ENCODE data around the gene IGSF22. TPM values are rescaled to one million over a fixed set of nuclear protein-coding genes. Genes with fewer than 3 reads are reported as not detected.

Gene IGSF22
- not detected in 2 replicates for total RNA-seq (2016; rRNA removed; fragmentation: Illumina TruSeq; extraction: Trizol)
- total RNA-seq (2016; cell fraction: cytosol; rRNA removed; fragmentation: Illumina TruSeq; extraction: Trizol; ENCODE audit: low read depth), result not detected in 2 replicates
- not detected in 2 replicates for total RNA-seq (2016; cell fraction: insoluble cytoplasmic fraction; rRNA removed; fragmentation: Illumina TruSeq; extraction: Trizol)
- total RNA-seq (2016; cell fraction: membrane; rRNA removed; fragmentation: Illumina TruSeq; extraction: Trizol), result not detected in 2 replicates
- not detected in 2 replicates for total RNA-seq (2016; cell fraction: nucleus; rRNA removed; fragmentation: Illumina TruSeq; extraction: Trizol)
- polyA plus RNA-seq (2011; rRNA removed), result not detected in 2 replicates
- polyA plus RNA-seq (2011; cell fraction: cytosol; rRNA removed), result not detected in 2 replicates
- not detected in 2 replicates for polyA plus RNA-seq (2011; cell fraction: nucleus; rRNA removed)
- not detected in 2 replicates for polyA plus RNA-seq (2012)
- not detected in 2 replicates for polyA plus RNA-seq (2016; cell fraction: cytosol; fragmentation: Illumina TruSeq; extraction: Trizol; ENCODE audit: low read depth)
- not detected in 2 replicates for polyA plus RNA-seq (2016; cell fraction: insoluble cytoplasmic fraction; fragmentation: Illumina TruSeq; extraction: Trizol; ENCODE audit: low read depth)
- not detected in 2 replicates for polyA plus RNA-seq (2016; cell fraction: membrane; fragmentation: Illumina TruSeq; extraction: Trizol; ENCODE audit: low read depth)
- not detected in 2 replicates for polyA plus RNA-seq (2016; cell fraction: nucleus; fragmentation: Illumina TruSeq; extraction: Trizol; ENCODE audit: insufficient read depth, low read depth)
- not detected in 2 replicates for polyA minus RNA-seq (2011; rRNA and poly(A)+ RNA removed; ENCODE audit: low replicate concordance)
- polyA minus RNA-seq (2011; cell fraction: cytosol; rRNA and poly(A)+ RNA removed), result not detected in 2 replicates
- polyA minus RNA-seq (2011; cell fraction: nucleus; rRNA and poly(A)+ RNA removed), result not detected in 2 replicates
- Bru-seq, nascent RNA, result not detected
- not detected for BruChase-seq, experiment 1, labeled RNA remaining after a 6-hour chase
- BruChase-seq, experiment 2, labeled RNA remaining after a 2-hour chase, result not detected
- long read RNA-seq, experiment 1, result 0 reads
- long read RNA-seq, experiment 2, result 0 reads

- no peak within 1 kb of the TSS for H3K9ac ChIP-seq (ENCODE audit: insufficient read depth, low read depth, low read length)
- H3K27ac ChIP-seq (ENCODE audit: extremely low read length, insufficient read depth, low read length), result no peak within 1 kb of the TSS
- no peak within 1 kb of the TSS for H3K4me3 ChIP-seq (replicated peaks in 1 of 3; ENCODE audit: insufficient read depth in 1 of 3, low read depth in 2 of 3, low read length in 3 of 3)
- no peak for FAIRE-seq
- peaks cover 12% of the 10 kb centered on the region for H3K4me1 ChIP-seq (ENCODE audit: insufficient read depth, low read length)
- BruUV-seq (replicated peaks), result no TSS peak
- no peak within 1 kb of the TSS for H2AFZ ChIP-seq (ENCODE audit: low read length)
- intact Hi-C loops (cut with micrococcal nuclease; ENCODE audit: unreplicated experiment) (no loop called here), in situ Hi-C loops (cut with HindIII; ENCODE audit: extremely low pct_ligation_motif_present, low pct_unique_long_range_greater_than_20kb) (no loop called here)
- H3K27me3 ChIP-seq (ENCODE audit: control insufficient read depth in 1 of 2, insufficient read depth in 2 of 2, low read length in 2 of 2), result peaks cover 5 to 42% of the 10 kb centered on the region in 2 experiments; a peak in 3 of 5 replicates
- H3K36me3 ChIP-seq (replicated peaks in 1 of 2; ENCODE audit: control insufficient read depth in 1 of 2, insufficient read depth in 2 of 2, low read length in 2 of 2), result no peaks in the 10 kb centered on the region
- no peaks in the 10 kb centered on the region for H3K9me3 ChIP-seq (ENCODE audit: low read length)
- H3K4me2 ChIP-seq (ENCODE audit: low read depth, low read length), result no peak within 1 kb of the TSS
- no peak for ATAC-seq
- POLR2A ChIA-PET, result no interaction called here
- CTCF ChIA-PET (ENCODE audit: low intra/inter-chr PET ratio, low total read pairs), result no interaction called here
- no peak for DNase-seq (ENCODE audit: low spot score)
- 36% methylated on average over 7 of the region's 7 CpGs for WGBS (ENCODE audit: low lambda C conversion rate)
- H4K20me1 ChIP-seq (ENCODE audit: insufficient read depth, low read length), result no peaks in the 10 kb centered on the region
- no peaks in the 10 kb centered on the region for H3K79me2 ChIP-seq (ENCODE audit: insufficient read depth, low read length)
- TF ChIP-seq ZNF280D (CRISPR knock-in tag; IDR thresholded peaks at IDR 0.05) (no peak), ZNF577 (CRISPR knock-in tag; IDR thresholded peaks at IDR 0.05; ENCODE audit: borderline replicate concordance, low read depth) (no peak), DMTF1 (CRISPR knock-in tag; IDR thresholded peaks at IDR 0.05) (no peak), MXI1 (IDR thresholded peaks at IDR 0.05; ENCODE audit: borderline replicate concordance, low read depth, low read length) (no peak), ZNF790 (CRISPR knock-in tag; IDR thresholded peaks at IDR 0.05; ENCODE audit: borderline replicate concordance) (no peak), EHMT2 (IDR thresholded peaks at IDR 0.05; ENCODE audit: borderline replicate concordance, low read depth, low read length) (no peak), PLSCR1 (CRISPR knock-in tag; IDR thresholded peaks at IDR 0.05; ENCODE audit: borderline replicate concordance) (no peak), E2F2 (CRISPR knock-in tag; IDR thresholded peaks at IDR 0.05; ENCODE audit: borderline replicate concordance) (no peak), ZFAT (CRISPR knock-in tag; conservative IDR thresholded peaks at IDR 0.05) (no peak), CAMTA2 (CRISPR knock-in tag; IDR thresholded peaks at IDR 0.05; ENCODE audit: borderline replicate concordance) (no peak), BORCS8-MEF2B (CRISPR knock-in tag; IDR thresholded peaks at IDR 0.05) (no peak), TCF7L2 (IDR thresholded peaks at IDR 0.05; ENCODE audit: low read depth, low read length) (no peak), ZSCAN29 (CRISPR knock-in tag; conservative IDR thresholded peaks at IDR 0.05) (no peak)
These were observed at the start of gene IGSF22 for GRCh38 chr11:18726040-18726439. IGSF22 (minus strand) TSS chr11:18726188; CDS start chr11:18724236, 1,952 bp downstream.

Measured in HepG2 (cell line).